T-helper 22 cell (primary cell): ENCODE data around the gene TSEN2.
"Not testable (repeated sequence)": the region's sequence is repeated elsewhere in the genome, so short reads cannot be mapped to it uniquely, and the experiment has no call there.

Experiments
- DNase-seq: peaks from one replicate; pipeline ENCODE4 v3.0.0-alpha.2; 2020; ENCODE audit warnings: low read depth

The TSEN2 gene

DNA sequence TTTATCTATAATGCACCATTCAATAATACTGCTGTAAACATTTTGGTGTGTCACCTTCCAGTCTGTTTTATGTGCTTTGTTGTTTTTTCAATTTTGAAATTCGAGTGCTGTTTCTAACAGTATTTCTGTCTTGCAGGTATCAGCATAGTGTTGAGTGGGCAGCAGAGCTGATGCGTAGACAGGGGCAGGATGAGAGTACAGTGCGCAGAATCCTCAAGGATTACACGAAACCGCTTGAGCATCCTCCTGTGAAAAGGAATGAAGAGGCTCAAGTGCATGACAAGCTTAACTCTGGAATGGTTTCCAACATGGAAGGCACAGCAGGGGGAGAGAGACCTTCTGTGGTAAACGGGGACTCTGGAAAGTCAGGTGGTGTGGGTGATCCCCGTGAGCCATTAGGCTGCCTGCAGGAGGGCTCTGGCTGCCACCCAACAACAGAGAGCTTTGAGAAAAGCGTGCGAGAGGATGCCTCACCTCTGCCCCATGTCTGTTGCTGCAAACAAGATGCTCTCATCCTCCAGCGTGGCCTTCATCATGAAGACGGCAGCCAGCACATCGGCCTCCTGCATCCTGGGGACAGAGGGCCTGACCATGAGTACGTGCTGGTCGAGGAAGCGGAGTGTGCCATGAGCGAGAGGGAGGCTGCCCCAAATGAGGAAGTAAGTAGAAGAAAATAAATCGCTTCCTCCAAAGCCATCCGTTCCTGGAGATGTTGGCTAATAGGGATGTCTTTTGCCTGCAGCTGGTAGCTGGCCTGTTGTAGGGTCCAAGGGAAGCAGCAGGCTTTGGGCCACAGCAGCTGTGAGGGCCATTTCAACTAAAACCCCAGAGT, 19.1 kb downstream of the TSEN2 start:
- DNase-seq: no peak

DNA sequence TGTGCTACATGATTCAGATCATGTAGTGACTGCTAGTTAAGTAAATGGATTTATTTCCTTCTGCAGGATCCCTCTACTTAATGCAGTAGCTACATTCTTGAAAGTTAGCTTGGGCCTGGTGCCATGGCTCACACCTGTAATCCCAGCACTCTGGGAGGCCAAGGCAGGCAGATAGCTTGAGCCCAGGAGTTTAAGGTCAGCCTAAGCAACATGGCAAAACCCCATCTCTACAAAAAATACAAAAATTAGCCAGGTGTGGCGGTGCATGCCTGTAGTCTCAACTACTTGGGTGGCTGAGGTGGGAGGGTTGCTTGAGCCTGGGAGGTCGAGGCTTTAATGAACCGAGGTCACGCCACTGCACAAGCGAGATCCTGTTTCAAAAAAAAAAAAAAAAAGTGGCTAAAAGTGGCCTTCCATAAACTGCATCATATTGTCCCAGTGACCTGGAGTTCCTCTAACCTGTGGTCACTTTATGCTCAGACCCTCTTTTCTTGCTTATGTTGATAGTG, 22.0 kb downstream of the TSEN2 start:
- DNase-seq: no peak

DNA sequence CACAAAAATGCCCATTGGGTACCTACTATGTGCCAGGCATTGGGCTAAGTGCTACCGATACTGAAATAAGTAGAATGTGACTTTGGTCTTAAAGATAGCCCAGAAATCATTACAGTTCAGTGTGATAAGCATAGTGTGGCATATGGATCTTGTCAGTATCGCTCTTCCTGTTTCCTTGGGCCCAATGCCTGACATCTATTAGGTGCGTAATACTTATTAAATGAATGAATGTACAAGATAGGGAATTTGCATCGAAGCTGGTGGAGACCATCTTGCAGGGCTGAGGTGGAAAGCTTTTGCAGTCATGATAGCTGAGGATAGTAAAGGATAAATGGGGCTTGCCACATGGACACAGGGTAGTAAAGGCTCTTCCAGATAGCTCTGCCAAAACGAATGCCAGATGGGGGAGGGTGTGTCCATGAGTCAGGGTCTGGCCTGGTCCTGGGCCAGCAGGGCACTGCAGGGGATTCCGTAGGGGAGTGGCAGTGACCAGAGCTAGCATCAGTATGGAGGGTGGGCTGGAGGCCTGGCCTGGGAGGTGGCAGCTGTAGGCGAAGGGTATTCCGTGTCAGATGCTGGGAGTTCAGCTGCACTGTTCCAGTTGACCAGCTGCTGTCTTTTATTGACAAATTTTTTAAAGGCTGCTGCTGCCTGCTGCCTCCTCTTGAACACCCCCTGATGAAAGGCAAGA, 23.5 kb downstream of the TSEN2 start:
- DNase-seq: no peak

GRCh38 chr3:12508291-12508700, 24.0 kb downstream of the TSEN2 start:
- no peak for DNase-seq

GRCh38 chr3:12509466-12509865, 25.2 kb downstream of the TSEN2 start:
- DNase-seq: no peak

DNA sequence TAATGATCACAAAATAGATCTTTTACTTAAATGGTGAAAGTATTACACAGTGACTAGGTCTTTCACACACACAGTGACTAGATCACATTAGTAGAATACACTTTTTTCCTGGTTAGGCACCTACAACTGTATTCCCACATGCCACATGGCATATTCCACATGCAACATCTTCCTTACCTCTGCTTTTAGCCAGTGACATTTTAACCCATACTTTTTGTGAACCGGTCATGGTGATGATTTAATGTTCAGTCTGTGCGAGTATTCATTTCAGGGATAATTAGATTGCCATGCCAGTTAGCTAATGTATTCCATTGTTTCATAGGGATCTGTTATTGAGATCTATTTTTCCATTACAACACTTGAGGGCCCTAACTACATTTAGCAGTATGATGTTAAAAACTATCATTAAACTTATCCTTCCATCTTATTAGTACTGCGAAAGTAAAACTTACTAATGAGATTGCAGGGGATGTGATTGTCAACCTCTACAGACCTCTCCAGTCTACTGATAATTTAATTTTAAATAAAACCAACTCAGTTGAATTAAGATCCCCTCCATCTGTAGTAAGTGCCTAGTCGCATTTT, 28.3 kb downstream of the TSEN2 start:
- no peak for DNase-seq

DNA sequence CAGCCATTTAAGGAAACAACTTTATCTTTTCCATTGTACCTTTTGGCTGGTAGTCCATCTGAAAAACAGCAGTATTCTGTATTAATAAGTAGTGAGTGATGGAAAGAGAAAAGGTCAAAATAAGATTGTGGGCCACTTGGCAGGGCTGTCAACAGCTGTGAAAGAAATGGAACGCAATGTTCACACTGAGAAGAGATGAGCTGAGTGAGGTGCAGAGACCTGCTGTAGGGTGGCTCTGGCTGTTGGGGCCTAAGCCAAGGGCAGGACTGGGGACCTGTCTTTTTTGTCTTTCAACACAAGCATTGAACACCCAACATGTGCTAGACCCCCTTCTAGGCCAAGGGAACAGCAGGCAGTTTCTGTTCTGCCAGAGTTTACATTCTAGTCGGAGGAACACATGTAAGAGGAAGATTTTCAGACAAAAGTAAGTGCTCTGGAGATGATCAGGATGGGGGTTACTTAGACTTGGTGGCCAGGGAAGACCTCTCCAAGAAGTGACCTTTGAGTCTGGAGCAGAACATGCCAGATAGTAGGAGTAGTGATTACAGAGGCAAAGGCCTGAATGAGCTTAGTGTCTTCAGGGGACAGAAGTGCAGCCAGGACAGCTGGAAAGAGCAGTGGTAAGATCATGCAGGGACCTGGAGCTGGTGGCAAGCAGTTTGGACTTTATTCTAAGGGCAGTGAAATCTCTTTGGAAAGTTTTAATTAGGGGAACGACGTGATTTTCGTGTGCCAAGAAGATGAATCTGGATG, 29.6 kb downstream of the TSEN2 start:
- DNase-seq: no peak

- DNase-seq: no peak
Measured at GRCh38 chr3:12515631-12516030, 31.4 kb downstream of the TSEN2 start.

DNA sequence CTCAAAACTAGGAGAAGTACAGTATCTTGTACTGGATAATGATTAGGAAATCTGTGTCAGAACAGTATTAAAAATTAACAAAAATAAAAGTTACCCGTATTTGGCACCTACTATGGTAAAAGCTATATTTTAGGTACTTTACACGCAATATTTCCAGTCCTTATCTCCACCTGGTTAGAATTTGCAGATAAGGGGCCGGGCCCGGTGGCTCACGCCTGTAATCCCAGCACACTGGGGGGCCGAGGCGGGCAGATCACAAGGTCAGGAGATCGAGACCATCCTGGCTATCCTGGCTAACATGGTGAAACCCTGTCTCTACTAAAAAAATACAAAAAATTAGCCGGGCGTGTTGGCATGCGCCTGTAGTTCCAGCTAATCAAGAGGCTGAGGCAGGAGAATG, 32.6 kb downstream of the TSEN2 start:
- no peak for DNase-seq

GRCh38 chr3:12518261-12519028, 34.2 kb downstream of the TSEN2 start:
- no peak for DNase-seq

DNA sequence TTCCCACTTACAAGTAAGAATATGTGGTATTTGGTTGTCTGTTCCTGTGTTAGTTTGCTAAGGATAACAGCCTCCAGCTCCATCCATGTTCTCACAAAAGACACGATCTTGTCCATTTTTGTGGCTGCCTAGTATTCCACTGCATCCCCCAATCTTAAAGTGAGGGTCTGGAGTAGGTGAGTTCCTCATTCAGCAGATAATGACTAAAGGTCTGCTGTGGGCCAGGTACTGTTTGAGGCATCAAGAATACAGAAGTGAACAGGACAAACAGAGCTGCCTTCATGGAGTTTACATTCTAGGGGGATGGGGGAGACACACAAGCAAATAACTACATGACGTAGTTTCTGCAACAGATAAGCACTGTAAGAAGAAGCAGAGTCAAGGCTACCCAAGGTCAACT, 36.7 kb downstream of the TSEN2 start:
- no peak for DNase-seq

DNA sequence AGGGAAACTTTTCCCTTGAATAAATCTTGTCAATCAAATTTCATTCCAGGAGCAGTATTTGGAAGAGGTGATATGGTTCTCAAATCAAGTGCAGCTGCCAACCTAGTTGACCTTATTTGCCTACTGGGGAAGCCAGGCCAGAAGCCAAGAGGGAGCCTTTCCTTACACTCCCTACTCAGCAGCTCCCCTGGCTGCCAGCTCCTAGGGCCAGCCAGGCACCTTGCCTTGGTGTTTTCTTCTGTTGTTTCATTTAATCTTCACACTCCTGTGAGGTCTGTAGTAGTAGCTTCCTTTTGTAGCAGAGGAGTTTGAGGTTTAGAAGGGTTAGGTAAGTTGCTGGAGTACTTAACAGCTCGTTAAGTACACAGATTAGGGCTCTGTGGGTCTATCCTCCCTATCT, 38.4 kb downstream of the TSEN2 start:
- DNase-seq: no peak

DNA sequence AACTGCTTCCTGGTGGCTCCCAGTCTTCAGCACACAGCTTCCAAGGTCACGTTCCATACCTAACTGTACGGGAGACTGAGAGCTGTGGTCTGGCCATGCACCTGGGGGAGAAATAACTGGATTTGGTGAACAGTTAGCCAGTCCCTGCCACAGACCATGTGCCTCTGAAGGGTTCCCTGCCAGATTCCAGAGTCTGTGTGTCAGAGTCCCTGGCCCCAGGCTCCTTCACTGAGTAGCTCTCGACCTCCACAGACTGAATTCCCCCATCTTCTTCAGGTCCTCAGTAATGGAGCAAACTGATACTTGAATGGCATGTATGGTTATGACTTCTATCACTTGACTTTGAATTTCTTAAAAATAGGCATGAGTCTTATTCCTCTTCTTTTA, 43.5 kb downstream of the TSEN2 start:
- no peak for DNase-seq

GRCh38 chr3:12532182-12532581, 47.9 kb downstream of the TSEN2 start:
- DNase-seq: no peak

DNA sequence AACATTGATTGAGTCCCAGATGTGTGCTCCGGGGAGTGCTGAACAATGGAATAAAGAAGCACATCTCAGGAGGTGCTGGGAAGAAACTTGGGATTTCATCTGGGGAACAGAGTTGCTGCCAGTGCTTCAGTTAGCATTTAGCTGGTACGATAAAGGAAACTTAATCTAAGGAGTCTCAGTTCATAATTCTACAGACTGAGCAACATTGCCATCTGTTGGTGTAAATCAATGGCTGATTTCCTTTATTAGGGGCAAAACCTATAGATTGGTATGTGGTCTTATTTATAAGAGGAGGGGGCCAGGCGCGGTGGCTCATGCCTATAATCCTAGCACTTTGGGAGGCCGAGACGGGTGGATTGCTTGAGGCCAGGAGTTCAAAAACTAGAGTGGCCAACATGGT, 52.1 kb downstream of the TSEN2 start:
- DNase-seq: no peak

DNA sequence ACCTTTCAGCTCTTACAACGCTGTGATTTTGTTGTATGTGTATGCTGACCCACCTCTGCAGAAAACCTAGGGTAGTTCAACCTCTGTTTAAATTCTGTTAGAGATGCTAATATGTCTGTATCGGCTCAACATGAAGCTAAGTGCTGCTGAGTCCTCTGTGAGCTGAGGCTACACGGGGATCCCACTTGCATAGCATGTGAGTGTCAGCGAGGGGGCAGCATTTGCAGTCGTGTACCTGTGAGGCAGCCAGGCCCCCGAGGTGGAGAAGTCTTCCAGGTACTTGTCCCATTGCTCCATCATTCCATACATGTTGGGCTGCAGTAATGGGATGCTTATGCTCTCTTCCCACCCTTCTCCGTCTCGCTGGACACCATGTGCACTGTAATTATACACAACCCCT, 57.3 kb downstream of the TSEN2 start:
- no peak for DNase-seq

DNA sequence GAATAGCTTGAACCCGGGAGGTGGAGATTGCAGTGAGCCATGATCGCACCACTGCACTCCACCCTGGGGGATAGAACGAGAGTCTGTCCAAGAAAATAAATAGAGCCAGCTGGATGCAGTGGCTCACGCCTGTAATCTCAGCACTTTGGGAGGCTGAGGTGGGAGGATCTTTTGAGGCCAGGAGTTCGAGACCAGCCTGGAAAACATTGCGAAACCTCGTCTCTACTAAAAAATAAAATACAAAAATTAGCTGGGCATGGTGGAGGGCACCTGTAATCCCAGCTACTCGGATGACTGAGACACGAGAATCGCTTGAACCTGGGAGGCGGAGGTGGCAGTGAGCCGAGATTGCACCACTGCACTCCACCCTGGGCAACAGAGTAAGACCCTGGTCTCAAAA, 59.2 kb downstream of the TSEN2 start:
- not testable (repeated sequence) for DNase-seq

- DNase-seq: no peak
Measured at GRCh38 chr3:12544652-12545472, 60.6 kb downstream of the TSEN2 start.

- DNase-seq: no peak
Measured at GRCh38 chr3:12545473-12545791, 61.2 kb downstream of the TSEN2 start, which contains the start of gene MKRN2OS. MKRN2OS (minus strand) TSS chr3:12545499; CDS start chr3:12545464, 35 bp downstream.

DNA sequence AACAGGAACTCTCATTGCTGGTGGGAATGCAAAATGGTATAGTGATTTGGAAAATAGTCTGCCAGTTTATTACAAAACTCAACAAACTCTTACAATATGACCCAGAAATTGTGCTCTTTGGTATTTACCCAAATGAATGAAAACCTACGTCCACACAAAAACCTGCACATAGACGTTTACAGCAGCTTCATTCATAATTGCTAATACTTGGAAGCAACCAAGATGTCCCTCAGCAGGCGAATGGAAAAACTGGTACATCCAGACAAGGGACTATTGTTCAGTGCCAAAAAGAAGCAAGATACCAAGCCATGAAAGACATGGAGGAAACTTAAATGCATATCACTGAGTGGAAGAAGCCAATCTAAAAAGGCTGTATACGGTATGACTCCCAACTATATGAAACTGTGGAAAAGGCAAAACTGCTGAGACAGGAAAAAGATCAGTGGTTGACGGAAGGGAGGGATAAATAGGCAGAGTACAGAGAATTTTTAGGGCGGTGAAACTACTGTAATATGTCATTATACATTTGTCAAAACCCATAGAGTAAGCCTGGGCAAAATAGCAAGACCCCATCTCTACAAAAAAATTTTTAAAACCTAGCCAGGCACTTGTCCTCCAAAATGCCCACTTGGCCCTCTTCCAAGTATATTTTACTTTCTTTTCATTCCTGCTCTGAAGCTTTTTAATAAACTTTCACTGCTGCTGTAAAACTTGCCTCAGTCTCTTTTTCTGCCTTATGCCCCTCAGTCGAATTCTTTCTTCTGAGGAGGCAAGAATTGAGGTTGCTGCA, 65.9 kb downstream of the TSEN2 start:
- DNase-seq: no peak
